H1 (cell line): ENCODE results near the gene CELF2. TPM values are rescaled to one million over a fixed set of nuclear protein-coding genes. Genes with fewer than 3 reads are reported as not detected.
A peak's percentile ranks its signal among the peaks of the same experiment; 100 is the strongest.

Experiments
- CTCF ChIA-PET: fragments of 300-600 bp; sonication (Branson Sonifier 250); formaldehyde crosslinking; loops from one replicate; lab custom pipeline; 2021; ENCODE audit not compliant: partially characterized antibody; lab: Charles Lee
- POLR2A ChIA-PET: fragments of 300-600 bp; sonication (Branson Sonifier 250); formaldehyde crosslinking; loops from one replicate; lab custom pipeline; 2021; ENCODE audit warnings: inconsistent platforms; ENCODE audit not compliant: partially characterized antibody; lab: Charles Lee
- DNase-seq, 2 experiments: peaks; one replicate each; pipeline versions ENCODE4 v3.0.0 to v3.0.0-alpha.2; 2010 to 2022; ENCODE audit warnings: low spot score in 2 of 2, low read depth in 1 of 2, mixed read lengths in 1 of 2
- FAIRE-seq: peaks from 2 replicates; lab custom pipeline; 2011; peaks lifted over from hg19 to GRCh38; lab: Jason Lieb, UNC
- H2AFZ ChIP-seq: 2 replicates; pipeline ENCODE4 v1.8.1; 2012; ENCODE audit warnings: low read length, inconsistent platforms
- H2AK5ac ChIP-seq: 2 replicates; pipeline ENCODE4 v1.6.1; 2013; ENCODE audit warnings: low read depth, low read length
- H2BK120ac ChIP-seq: replicated peaks from 2 replicates; pipeline ENCODE3; 2013; ENCODE audit warnings: low read depth, low read length, inconsistent platforms
- H2BK12ac ChIP-seq: 2 replicates; pipeline ENCODE4 v1.6.1; 2013; ENCODE audit warnings: low read depth, low read length
- H2BK15ac ChIP-seq: 2 replicates; pipeline ENCODE4 v1.6.1; 2013; ENCODE audit warnings: low read length
- H2BK20ac ChIP-seq: 2 replicates; pipeline ENCODE4 v1.6.1; 2013; ENCODE audit warnings: low read length
- H2BK5ac ChIP-seq: 2 replicates; pipeline ENCODE4 v1.6.1; 2013; ENCODE audit warnings: low read depth, low read length
- H3K14ac ChIP-seq: 2 replicates; pipeline ENCODE4 v1.6.1; 2013; ENCODE audit warnings: inconsistent platforms; ENCODE audit not compliant: insufficient read length
- H3K18ac ChIP-seq: 2 replicates; pipeline ENCODE4 v1.6.1; 2013; ENCODE audit warnings: low read length; ENCODE audit errors: extremely low read depth
- H3K23ac ChIP-seq: 2 replicates; pipeline ENCODE4 v1.6.1; 2013; ENCODE audit warnings: inconsistent platforms; ENCODE audit not compliant: insufficient read length
- H3K23me2 ChIP-seq: 2 replicates; pipeline ENCODE4 v1.6.1; 2013; ENCODE audit warnings: low read depth, low read length
- H3K27ac ChIP-seq: 2 replicates; pipeline ENCODE4 v1.6.1; 2011; ENCODE audit warnings: low read depth, low read length, inconsistent platforms
- H3K27me3 ChIP-seq, 4 experiments: replicated peaks in 1 of 4; 1 replicate in 1 of 4; 2 replicates in 3 of 4; pipeline versions ENCODE4 v1.6.1 to v1.8.1; 2011 to 2013; ENCODE audit warnings: low read length in 3 of 4, mild to moderate bottlenecking in 3 of 4, inconsistent platforms in 2 of 4, mixed read lengths in 2 of 4, moderate library complexity in 1 of 4; ENCODE audit not compliant: control insufficient read depth in 3 of 4, insufficient read depth in 3 of 4; ENCODE audit errors: extremely low read depth in 1 of 4
- H3K36me3 ChIP-seq, 4 experiments: 2 replicates each; pipeline versions ENCODE4 v1.6.1 to v1.8.1; 2011 to 2013; ENCODE audit warnings: mild to moderate bottlenecking in 4 of 4, low read length in 3 of 4, moderate library complexity in 2 of 4, control low read depth in 1 of 4, inconsistent platforms in 1 of 4; ENCODE audit not compliant: insufficient read depth in 4 of 4, control insufficient read depth in 2 of 4
- H3K4ac ChIP-seq: replicated peaks from 2 replicates; pipeline ENCODE3; 2013; ENCODE audit warnings: low read length, low read depth, mixed read lengths, inconsistent platforms; ENCODE audit not compliant: insufficient read length
- H3K4me1 ChIP-seq, 4 experiments: replicated peaks in 1 of 4; 1 replicate in 1 of 4; 2 replicates in 3 of 4; pipeline versions ENCODE4 v1.6.1 to v1.8.1; 2011 to 2013; ENCODE audit warnings: low read length in 3 of 4, inconsistent platforms in 2 of 4, mixed read lengths in 1 of 4; ENCODE audit not compliant: insufficient read depth in 4 of 4, control insufficient read depth in 3 of 4
- H3K4me2 ChIP-seq, 2 experiments: 2 replicates each; pipeline versions ENCODE4 v1.6.1 to v1.8.1; 2011 to 2013; ENCODE audit warnings: low read depth in 2 of 2, low read length in 2 of 2, control low read depth in 1 of 2, inconsistent platforms in 1 of 2, mild to moderate bottlenecking in 1 of 2; ENCODE audit not compliant: insufficient read depth in 1 of 2
- H3K4me3 ChIP-seq, 4 experiments: fragments of 200-600, 300-600 bp in 1 of 4; sonication (generic), shearing (Covaris generic), sonication (Bioruptor Twin) in 1 of 4; 2 replicates each; pipeline versions ENCODE4 v1.5.1 to v1.8.1; 2011 to 2016; ENCODE audit warnings: low read length in 4 of 4, low read depth in 3 of 4, control low read depth in 2 of 4, inconsistent platforms in 2 of 4, mild to moderate bottlenecking in 2 of 4, mixed read lengths in 1 of 4, moderate library complexity in 1 of 4; ENCODE audit not compliant: insufficient read depth in 2 of 4; ENCODE audit errors: extremely low read depth in 1 of 4
- H3K56ac ChIP-seq: replicated peaks from 2 replicates; pipeline ENCODE3; 2013; ENCODE audit warnings: low read depth, mild to moderate bottlenecking, mixed read lengths, low read length, inconsistent platforms; ENCODE audit not compliant: insufficient read length
- H3K79me1 ChIP-seq: 2 replicates; pipeline ENCODE4 v1.6.1; 2013; ENCODE audit warnings: low read depth, low read length, control low read depth
- H3K79me2 ChIP-seq, 2 experiments: 2 replicates each; pipeline versions ENCODE4 v1.6.1 to v1.8.1; 2012 to 2013; ENCODE audit warnings: low read length in 2 of 2, mild to moderate bottlenecking in 2 of 2, inconsistent platforms in 1 of 2; ENCODE audit not compliant: insufficient read depth in 2 of 2, control insufficient read depth in 1 of 2
- H3K9ac ChIP-seq, 4 experiments: replicated peaks in 1 of 4; 1 replicate in 1 of 4; 2 replicates in 3 of 4; pipeline versions ENCODE4 v1.6.1 to v1.8.1; 2011 to 2013; ENCODE audit warnings: low read depth in 3 of 4, low read length in 3 of 4, control low read depth in 2 of 4, mild to moderate bottlenecking in 2 of 4, moderate library complexity in 2 of 4, inconsistent platforms in 1 of 4; ENCODE audit errors: extremely low read depth in 1 of 4
- H3K9me3 ChIP-seq, 2 experiments: 2 replicates each; pipeline versions ENCODE4 v1.6.1 to v1.8.1; 2012 to 2013; ENCODE audit warnings: mild to moderate bottlenecking in 2 of 2, moderate library complexity in 2 of 2, control low read depth in 1 of 2, inconsistent platforms in 1 of 2, low read depth in 1 of 2, low read length in 1 of 2, mixed read lengths in 1 of 2; ENCODE audit not compliant: insufficient read depth in 2 of 2
- H4K20me1 ChIP-seq, 2 experiments: replicated peaks in 1 of 2; 2 replicates each; pipeline versions ENCODE3 to v1.8.1; 2011 to 2013; ENCODE audit warnings: inconsistent platforms in 2 of 2, low read length in 2 of 2, mild to moderate bottlenecking in 1 of 2; ENCODE audit not compliant: insufficient read depth in 2 of 2, control insufficient read depth in 1 of 2
- H4K5ac ChIP-seq: 2 replicates; pipeline ENCODE4 v1.6.1; 2013; ENCODE audit warnings: low read length, low read depth, mixed read lengths, inconsistent platforms; ENCODE audit not compliant: insufficient read length
- H4K8ac ChIP-seq: 2 replicates; pipeline ENCODE4 v1.8.0; 2013; ENCODE audit warnings: mild to moderate bottlenecking, moderate library complexity, low read length, inconsistent platforms; ENCODE audit not compliant: insufficient read depth; ENCODE audit errors: extremely low read depth
- H4K91ac ChIP-seq: replicated peaks from 2 replicates; pipeline ENCODE3; 2013; ENCODE audit warnings: low read length, mixed read lengths, inconsistent platforms; ENCODE audit not compliant: insufficient read length
- BCL11A ChIP-seq, 2 experiments: IDR thresholded peaks; one replicate each; pipeline ENCODE4 v1.6.1; 2011; ENCODE audit warnings: low read depth in 2 of 2, low read length in 2 of 2, mild to moderate bottlenecking in 2 of 2
- CBX5 ChIP-seq: fragments of 300-800, 300-1000 bp; sonication (generic); IDR thresholded peaks from 2 replicates; pipeline ENCODE4 v1.7.1; 2016; ENCODE audit warnings: antibody characterized with exemption, low read length, low read depth
- CHD2 ChIP-seq: IDR thresholded peaks from 2 replicates; pipeline ENCODE4 v1.6.1; 2012; ENCODE audit warnings: low read length, improper control_type of control experiment
- EGR1 ChIP-seq: IDR thresholded peaks from 2 replicates; pipeline ENCODE4 v1.6.1; 2011; ENCODE audit warnings: low read depth, low read length, borderline replicate concordance
- EP300 ChIP-seq, 2 experiments: IDR thresholded peaks; 1 replicate in 1 of 2; 2 replicates in 1 of 2; pipeline ENCODE4 v1.6.1; 2011 to 2012; ENCODE audit warnings: low read depth in 2 of 2, low read length in 2 of 2, mild to moderate bottlenecking in 2 of 2, borderline replicate concordance in 1 of 2, inconsistent platforms in 1 of 2, moderate library complexity in 1 of 2
- GTF2F1 ChIP-seq: IDR thresholded peaks from 2 replicates; pipeline ENCODE4 v1.6.1; 2012; ENCODE audit warnings: low read depth, low read length, improper control_type of control experiment, borderline replicate concordance
- JUND ChIP-seq: IDR thresholded peaks from 2 replicates; pipeline ENCODE4 v1.6.1; 2011; ENCODE audit warnings: mild to moderate bottlenecking, improper control_type of control experiment, low read length
- KDM1A ChIP-seq: fragments of 200-600, 300-600 bp; sonication (generic); IDR thresholded peaks from 2 replicates; pipeline ENCODE4 v1.7.1; 2016; ENCODE audit warnings: mild to moderate bottlenecking, low read length, borderline replicate concordance
- NANOG ChIP-seq: IDR thresholded peaks from 2 replicates; pipeline ENCODE4 v1.6.1; 2011; ENCODE audit warnings: low read length, low read depth, mild to moderate bottlenecking, inconsistent platforms; ENCODE audit not compliant: insufficient read depth, poor library complexity, severe bottlenecking
- POLR2A ChIP-seq, 2 experiments: IDR thresholded peaks; 1 replicate in 1 of 2; 2 replicates in 1 of 2; pipeline ENCODE4 v1.6.1; 2011; ENCODE audit warnings: low read depth in 2 of 2, low read length in 2 of 2, mild to moderate bottlenecking in 2 of 2; ENCODE audit errors: control extremely low read depth in 1 of 2
- SP1 ChIP-seq: IDR thresholded peaks from 2 replicates; pipeline ENCODE4 v1.6.1; 2011; ENCODE audit warnings: low read depth, low read length
- TCF12 ChIP-seq: IDR thresholded peaks from 2 replicates; pipeline ENCODE4 v1.6.1; 2011; ENCODE audit warnings: low read depth, mild to moderate bottlenecking, low read length
- YY1 ChIP-seq: IDR thresholded peaks from 2 replicates; pipeline ENCODE4 v1.6.1; 2011; ENCODE audit warnings: low read depth, mild to moderate bottlenecking, low read length
- WGBS, 2 experiments: shearing (Covaris generic) in 1 of 2; methylation state at CpG; one replicate each; pipeline versions ENCODE4 v1.1.6 to v1.1.7; 2013 to 2015; ENCODE audit warnings: low lambda C conversion rate in 2 of 2, mixed read lengths in 2 of 2, inconsistent platforms in 1 of 2, low coverage in 1 of 2, missing lambda C conversion rate in 1 of 2; ENCODE audit not compliant: insufficient replicate concordance in 2 of 2, insufficient coverage in 1 of 2, insufficient read length in 1 of 2; ENCODE audit errors: extremely low coverage in 1 of 2, missing lambda C conversion rate in 1 of 2; 5-methylcytosine and 5-hydroxymethylcytosine counted together
- polyA plus RNA-seq, 7 experiments: library from polyadenylated mRNA; depleted of rRNA in 3 of 7; stranded (reverse) in 5 of 7; unstranded in 2 of 7; fragments of >200 nt in 5 of 7; fragments of 200-250 nt in 2 of 7; gene quantifications; 1 replicate in 5 of 7; 2 replicates in 1 of 7; 4 replicates in 1 of 7; pipeline versions ENCODE4 v1.2.1 to v1.2.3, GENCODE V29; 2011 to 2013; ENCODE audit warnings: missing spikeins in 2 of 7, mixed read lengths in 2 of 7
- total RNA-seq: library from RNA; stranded (reverse); fragmentation: NEBNext Ultra II Directional; extraction: Animal tissue kit (Norgen Biotek cat#: 25700); gene quantifications from 2 replicates; pipeline ENCODE4 v1.2.1, GENCODE V29; 2021

Gene CELF2
- total and polyA plus RNA-seq, 2 of the 8 experiments (the other 6 are each of a cell fraction or from before 2014, with no cell fraction given): 18.3 to 22.7 TPM

DNA sequence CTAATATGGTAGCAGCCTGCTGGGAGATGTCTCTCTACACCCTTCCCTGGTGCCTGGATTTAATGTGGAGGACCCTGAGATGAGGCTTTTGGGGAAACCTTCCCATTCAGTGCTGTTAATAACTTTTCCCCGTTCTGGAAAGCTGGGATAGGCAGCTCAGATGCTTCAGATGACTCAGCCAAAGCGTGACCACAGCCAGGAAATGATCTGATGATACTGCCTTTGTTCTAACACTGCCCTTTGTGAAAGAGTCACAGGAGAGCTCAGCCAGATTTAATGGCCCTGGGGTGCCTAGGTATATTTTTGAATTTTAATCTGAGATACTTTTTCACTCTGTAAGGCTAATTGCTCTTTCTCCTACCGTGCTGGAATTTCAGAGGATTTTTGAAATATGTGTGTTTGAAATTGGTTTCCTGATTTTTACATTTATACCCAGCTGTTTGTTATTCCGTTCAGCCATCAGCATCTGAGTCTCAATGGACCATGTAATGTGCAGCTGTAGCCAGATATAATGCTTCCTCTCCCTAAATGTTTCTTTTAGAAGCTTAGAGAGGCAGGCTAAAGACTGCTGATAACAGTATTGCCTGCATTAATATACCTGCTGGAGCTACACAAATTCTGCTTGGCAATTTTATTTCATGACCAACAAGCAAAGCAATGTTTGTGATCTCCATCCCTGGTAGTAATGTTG, 17.8 kb downstream of the CELF2 start:
- H3K23me2 ChIP-seq: no peaks in the 10 kb centered on the region
- H4K8ac ChIP-seq: no peak overlapping the region
- FAIRE-seq: no peak
- no peak overlapping the region for H2AK5ac ChIP-seq
- H3K27ac ChIP-seq: no peak overlapping the region
- no peaks in the 10 kb centered on the region for H3K36me3 ChIP-seq
- no peak overlapping the region for H3K23ac ChIP-seq
- ChIA-PET POLR2A (interaction anchor here (0.8 to 2.0 kb wide), 2 partner anchors 17 to 59 kb away, joined by 3 to 4 read pairs; no protein-coding TSS in a partner anchor), CTCF (interaction anchor here (0.5 to 2.6 kb wide), 34 partner anchors 9 to 1953 kb away, joined by 3 to 17 read pairs (median 3); partner anchors contain the start of gene CELF2)
- DNase-seq: no peak
- 0 out of 4 replicates have a peak, but pooled peaks cover 0 to 4% of the 10 kb centered on the region in 2 experiments for H3K79me2 ChIP-seq
- H3K4ac ChIP-seq: no peak overlapping the region
- no peak overlapping the region for H3K56ac ChIP-seq
- H3K18ac ChIP-seq: no peak overlapping the region
- H2BK12ac ChIP-seq: peak overlapping the region; percentile 5; the same call in 1 of the 2 replicates
- no peaks in the 10 kb centered on the region for H4K20me1 ChIP-seq
- H3K9me3 ChIP-seq: no peaks in the 10 kb centered on the region
- H3K4me1 ChIP-seq: peaks cover 2 to 12% (median 8%) of the 10 kb centered on the region in 4 experiments; a peak in 4 of 7 replicates
- H2BK15ac ChIP-seq: no peak overlapping the region
- H3K4me2 ChIP-seq: 0 out of 4 replicates have a peak overlapping the region, but pooled peaks of 1 of the 2 experiments have one; percentile 9
- WGBS, 2 experiments: 26% methylated on average over 4 of the region's 4 CpGs; no CpG with 5 or more reads in 1 of the 2 experiments
- no peak overlapping the region for H3K9ac ChIP-seq
- H3K4me3 ChIP-seq: 0 out of 8 replicates have a peak overlapping the region, but pooled peaks of 1 of the 4 experiments have one; percentile 13
- 0 out of 2 replicates have a peak overlapping the region, but pooled peaks have one; percentile 13 for H2BK20ac ChIP-seq
- H3K79me1 ChIP-seq: no peaks in the 10 kb centered on the region; the same call in 1 of the 2 replicates
- H4K91ac ChIP-seq: peak overlapping the region; percentile 57
- H4K5ac ChIP-seq: no peak overlapping the region
- H2BK5ac ChIP-seq: no peak overlapping the region; the same call in 1 of the 2 replicates
- H3K14ac ChIP-seq: peak overlapping the region; percentile 52
- no peak overlapping the region for H2AFZ ChIP-seq
- H2BK120ac ChIP-seq: peak overlapping the region; percentile 75
- H3K27me3 ChIP-seq: no peaks in the 10 kb centered on the region
- TF ChIP-seq YY1 (no peak), EP300 (IDR thresholded peaks at IDR 0.05; ENCODE audit: borderline replicate concordance in 1 of 2, low read depth in 2 of 2, low read length in 2 of 2) (no peak), CHD2 (no peak), KDM1A (no peak), JUND (peak; percentile 55; the same call in 1 of the 2 replicates), GTF2F1 (no peak), EGR1 (no peak), NANOG (no peak), POLR2A (IDR thresholded peaks at IDR 0.05; ENCODE audit: control extremely low read depth in 1 of 2, low read depth in 2 of 2, low read length in 2 of 2) (no peak), BCL11A (IDR thresholded peaks at IDR 0.05; ENCODE audit: low read depth in 2 of 2, low read length in 2 of 2) (no peak), SP1 (no peak), CBX5 (no peak), TCF12 (no peak)
